ENCODE data around the gene P2RY11.

DNA sequence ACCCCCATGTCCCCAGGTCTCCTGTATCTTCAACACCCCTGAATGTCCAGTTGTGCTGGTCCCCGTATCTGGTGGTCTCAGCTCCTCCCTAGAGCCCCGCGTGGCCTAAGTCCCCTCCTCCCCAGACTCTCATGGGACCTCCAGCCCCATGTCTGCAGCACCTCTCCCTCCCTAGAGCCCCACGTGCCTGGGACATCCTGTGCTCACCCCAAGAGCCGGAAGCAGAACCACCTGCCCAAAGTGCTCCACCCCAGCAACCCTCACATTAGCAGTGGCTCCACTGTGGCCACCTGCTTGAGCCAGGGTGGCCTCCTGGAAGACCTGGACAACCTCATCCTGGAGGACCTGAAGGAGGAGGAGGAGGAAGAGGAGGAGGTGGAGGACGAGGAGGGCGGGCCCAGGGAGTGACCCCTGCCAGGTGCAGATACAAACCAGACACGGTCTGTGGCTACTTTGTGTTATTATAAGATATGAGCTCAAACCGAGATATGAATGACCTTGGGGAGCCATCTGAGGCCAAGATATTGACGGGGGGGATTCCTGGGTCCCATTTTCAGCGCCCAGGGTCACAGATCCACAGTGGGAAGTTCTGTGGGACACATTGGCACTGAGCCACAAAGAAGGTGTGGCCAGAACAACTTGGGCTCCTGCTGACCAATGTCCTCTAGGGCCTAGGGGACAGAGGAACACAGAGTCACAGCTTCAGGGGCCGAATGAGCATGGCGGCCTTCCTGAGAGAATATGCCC lies 19.4 kb upstream of the P2RY11 start:
- TF ChIP-seq, protein P1, sequence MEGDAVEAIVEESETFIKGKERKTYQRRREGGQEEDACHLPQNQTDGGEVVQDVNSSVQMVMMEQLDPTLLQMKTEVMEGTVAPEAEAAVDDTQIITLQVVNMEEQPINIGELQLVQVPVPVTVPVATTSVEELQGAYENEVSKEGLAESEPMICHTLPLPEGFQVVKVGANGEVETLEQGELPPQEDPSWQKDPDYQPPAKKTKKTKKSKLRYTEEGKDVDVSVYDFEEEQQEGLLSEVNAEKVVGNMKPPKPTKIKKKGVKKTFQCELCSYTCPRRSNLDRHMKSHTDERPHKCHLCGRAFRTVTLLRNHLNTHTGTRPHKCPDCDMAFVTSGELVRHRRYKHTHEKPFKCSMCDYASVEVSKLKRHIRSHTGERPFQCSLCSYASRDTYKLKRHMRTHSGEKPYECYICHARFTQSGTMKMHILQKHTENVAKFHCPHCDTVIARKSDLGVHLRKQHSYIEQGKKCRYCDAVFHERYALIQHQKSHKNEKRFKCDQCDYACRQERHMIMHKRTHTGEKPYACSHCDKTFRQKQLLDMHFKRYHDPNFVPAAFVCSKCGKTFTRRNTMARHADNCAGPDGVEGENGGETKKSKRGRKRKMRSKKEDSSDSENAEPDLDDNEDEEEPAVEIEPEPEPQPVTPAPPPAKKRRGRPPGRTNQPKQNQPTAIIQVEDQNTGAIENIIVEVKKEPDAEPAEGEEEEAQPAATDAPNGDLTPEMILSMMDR (IDR thresholded peaks at IDR 0.05; ENCODE audit: insufficient read depth, low read length, poor library complexity, severe bottlenecking) = no peak
- TF ChIP-seq EZH2phosphoT487 (conservative IDR thresholded peaks at IDR 0.05; ENCODE audit: low read length) = no peak
